SK-N-SH treated with all-trans-retinoic acid at 6 μM for 48 hours (cell line): Measurements from ENCODE around the gene DAAM2.

ENCODE experiments used
- BACH2 ChIP-seq: fragments of 250-450 bp; sonication (Bioruptor Pico); IDR thresholded peaks from 2 replicates; pipeline ENCODE4 v1.9.0; 2021; ENCODE audit warnings: mild to moderate bottlenecking, borderline replicate concordance
- OSR1 ChIP-seq: fragments of 250-450 bp; sonication (Bioruptor Pico); IDR thresholded peaks from 2 replicates; pipeline ENCODE4 v1.8.0; 2022; ENCODE audit warnings: moderate library complexity, mild to moderate bottlenecking, inconsistent platforms
- TCF4 ChIP-seq: fragments of 250-450 bp; sonication (Bioruptor Pico); IDR thresholded peaks from 2 replicates; pipeline ENCODE4 v1.8.0; 2021; ENCODE audit warnings: mild to moderate bottlenecking, moderate library complexity, borderline replicate concordance

DNA sequence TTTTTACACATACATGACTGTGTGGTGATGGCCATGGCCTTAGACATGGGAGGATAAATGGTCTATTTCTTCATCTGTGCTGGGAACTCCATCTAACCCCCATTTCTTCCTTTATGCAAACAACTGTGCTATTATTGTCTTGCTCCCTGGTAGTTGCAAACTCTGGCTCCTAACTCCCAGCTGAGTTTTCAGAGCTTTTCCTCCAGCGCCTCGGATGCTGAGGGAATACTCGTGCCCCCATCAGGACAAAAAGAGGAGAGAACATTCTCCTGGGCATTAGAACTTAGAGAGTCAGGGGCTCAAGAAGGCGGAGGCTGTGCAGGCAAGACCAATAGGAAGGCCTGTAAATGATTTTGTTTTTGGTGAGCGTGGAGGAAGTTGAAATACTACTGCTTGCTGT lies 2.1 kb downstream of the DAAM2 start:
- TF ChIP-seq TCF4 (CRISPR knock-in tag) (no peak), BACH2 (no peak), OSR1 (no peak)
